HG02763 (cell line): ENCODE data around the gene SORCS2.

Experiments used
- ATAC-seq: cut with Tn5 transposase; IDR thresholded peaks from one replicate; pipeline ENCODE4 v1.9.1; 2021; ENCODE audit warnings: mild to moderate bottlenecking, moderate library complexity; ENCODE audit not compliant: unreplicated experiment

SORCS2 gene

GRCh38 chr4:7241597-7242125 lies 49.3 kb downstream of the SORCS2 start:
- no peak for ATAC-seq

DNA sequence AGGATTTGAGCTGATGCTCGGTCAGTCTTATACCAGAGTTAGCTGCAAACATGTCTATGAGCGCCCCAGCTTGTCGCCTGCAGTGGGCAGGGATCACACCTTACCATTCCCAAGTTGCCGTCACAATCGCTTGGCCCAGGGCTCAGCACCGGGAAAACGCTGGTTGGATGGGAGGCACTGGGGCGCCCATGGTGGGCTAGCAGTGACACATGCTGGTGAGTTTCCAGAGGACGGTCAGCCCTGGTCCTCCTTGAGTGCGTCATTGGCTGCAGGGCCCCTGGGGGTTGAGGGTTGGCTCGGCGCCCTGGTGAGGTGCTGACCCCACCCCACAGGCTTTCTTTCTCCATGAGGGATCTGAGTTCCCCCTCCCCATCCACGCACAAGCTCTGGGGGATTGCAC lies 50.4 kb downstream of the SORCS2 start:
- ATAC-seq = no peak

DNA sequence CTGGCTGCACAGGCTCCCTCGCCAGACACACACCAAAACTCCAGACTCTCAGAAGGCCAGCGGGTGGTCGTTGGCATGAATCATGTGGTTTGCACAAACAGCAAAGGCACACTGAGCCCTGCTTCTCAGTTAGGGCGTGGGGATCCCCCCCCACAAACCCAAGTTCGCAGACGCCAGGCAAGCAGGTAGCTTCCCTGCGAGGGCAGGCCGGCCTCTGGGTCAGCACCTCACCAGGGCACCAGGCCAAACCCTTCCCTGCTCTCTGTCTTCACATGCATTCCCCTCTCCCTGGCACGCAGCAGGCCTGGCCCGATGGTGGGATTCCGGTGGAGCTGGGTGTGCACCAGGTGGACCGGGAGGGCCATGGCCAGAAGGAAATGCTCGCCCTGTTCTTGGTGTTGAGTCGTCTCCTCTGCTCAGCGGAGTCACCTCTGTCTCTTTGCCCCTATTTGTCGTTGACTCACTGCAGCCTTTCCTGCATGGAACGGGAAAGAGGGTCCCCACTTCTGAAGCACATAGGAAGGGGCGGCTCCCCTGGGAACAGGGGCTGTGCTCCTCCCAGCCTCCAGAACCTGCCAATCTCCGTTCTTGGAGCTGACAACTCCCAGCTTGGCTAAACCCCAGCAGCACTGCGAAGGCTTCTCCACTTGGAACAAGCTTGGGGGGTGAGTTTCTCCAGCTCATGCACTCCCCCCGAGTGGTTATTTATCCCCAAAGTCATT lies 51.4 kb downstream of the SORCS2 start:
- ATAC-seq = no peak

DNA sequence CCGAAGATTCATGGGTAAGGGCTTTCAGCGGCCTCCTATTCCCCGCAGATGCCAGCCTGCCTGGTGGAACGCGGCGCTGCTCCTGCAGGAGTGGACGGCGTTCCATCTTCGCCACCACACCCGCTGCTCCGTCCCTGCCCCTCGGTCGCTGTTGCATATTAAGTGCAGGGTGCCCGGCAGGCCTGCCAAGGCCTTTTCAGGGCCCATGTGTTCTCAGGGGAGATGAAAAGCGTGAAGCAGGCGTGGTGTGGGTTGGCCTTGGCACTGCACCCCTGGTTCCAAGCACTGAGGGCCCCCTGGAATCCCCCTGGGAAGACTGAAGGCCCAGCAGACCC lies 52.0 kb downstream of the SORCS2 start:
- ATAC-seq = no peak

GRCh38 chr4:7244751-7245320 lies 52.5 kb downstream of the SORCS2 start:
- no peak for ATAC-seq

- no peak for ATAC-seq
Measured at GRCh38 chr4:7247521-7247920, 55.2 kb downstream of the SORCS2 start.

GRCh38 chr4:7247946-7248345 lies 55.6 kb downstream of the SORCS2 start:
- ATAC-seq = no peak

GRCh38 chr4:7248857-7249256 lies 56.5 kb downstream of the SORCS2 start:
- no peak for ATAC-seq

- no peak for ATAC-seq
Measured at GRCh38 chr4:7251321-7251720, 59.0 kb downstream of the SORCS2 start.

- no peak for ATAC-seq
Measured at GRCh38 chr4:7252051-7252450, 59.7 kb downstream of the SORCS2 start.

DNA sequence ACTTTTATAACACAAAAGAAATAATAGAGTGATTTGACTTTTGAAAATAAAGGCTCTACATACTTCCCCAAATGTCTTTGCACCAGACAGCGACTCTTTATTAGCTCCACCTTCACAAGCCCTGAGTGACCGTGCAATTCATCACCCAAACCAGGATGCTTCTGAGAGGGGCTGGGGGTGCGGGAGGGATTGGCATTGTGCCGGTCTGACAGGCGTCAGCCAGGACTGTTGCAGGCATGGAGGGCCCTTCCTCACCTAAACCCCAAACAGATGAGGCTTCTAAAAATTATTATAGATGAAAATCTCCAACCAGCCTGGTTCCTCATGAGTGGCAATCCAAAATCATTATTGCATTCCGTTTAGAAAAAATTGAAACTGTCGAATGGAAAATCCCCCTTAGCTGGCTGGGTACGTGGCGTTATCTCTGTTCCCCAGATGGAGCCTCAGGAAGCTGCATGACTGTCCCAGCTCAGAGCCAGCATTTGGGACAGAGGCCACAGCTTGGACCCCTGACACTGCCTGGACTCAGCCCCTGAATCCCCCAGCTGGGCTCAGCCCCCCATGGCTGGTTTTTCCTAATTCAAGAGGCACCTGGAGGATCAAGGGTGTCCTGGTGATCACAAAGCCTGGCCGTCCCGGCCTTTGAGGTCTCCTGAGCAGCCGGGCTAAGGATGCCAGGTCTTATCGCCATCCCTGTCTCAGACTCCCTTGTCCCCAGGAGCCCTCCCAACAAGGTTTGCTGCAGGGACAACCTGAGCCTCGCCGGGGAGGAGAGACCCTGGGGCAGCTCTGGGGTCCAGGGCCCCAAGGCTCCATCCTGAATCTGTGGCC lies 60.4 kb downstream of the SORCS2 start:
- no peak for ATAC-seq

DNA sequence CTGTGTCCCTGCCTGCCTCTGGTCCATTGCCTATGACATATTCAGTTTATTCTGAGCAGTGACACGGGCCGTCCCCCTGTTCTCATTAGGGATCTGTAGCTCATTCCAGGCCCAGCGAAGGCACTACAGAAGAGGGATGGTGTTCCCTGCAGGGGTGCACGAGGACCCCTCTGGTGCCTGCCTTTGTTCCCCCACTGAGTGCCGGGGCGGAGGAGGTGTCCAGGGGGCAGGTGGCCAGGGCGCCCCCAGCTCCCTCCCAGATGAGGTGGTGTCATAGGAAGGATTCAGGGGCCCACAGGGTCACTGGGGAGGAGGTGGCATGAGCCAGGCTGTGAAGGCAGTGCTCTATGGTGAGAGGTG lies 61.0 kb downstream of the SORCS2 start:
- ATAC-seq = no peak

DNA sequence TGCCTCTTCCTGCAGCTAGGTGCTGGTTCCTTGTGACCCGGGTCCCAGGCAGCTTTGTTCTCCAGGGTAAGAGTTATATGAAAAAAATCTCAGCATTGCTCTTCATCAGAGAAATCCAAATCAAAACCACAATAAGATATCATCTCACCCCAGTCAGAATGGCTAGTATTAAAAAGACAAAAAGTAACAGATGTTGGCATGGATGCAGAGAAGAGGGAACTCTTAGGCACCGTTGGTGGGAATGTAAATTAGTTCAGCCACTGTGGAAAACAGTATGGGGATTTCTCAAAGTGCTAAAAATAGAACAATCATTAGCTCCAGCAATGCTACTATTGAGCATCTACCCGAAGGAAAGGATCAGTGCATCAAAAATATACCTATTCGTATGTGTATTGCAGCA lies 61.5 kb downstream of the SORCS2 start:
- ATAC-seq = no peak

GRCh38 chr4:7254736-7255487 lies 62.6 kb downstream of the SORCS2 start:
- ATAC-seq = peak; percentile 85

DNA sequence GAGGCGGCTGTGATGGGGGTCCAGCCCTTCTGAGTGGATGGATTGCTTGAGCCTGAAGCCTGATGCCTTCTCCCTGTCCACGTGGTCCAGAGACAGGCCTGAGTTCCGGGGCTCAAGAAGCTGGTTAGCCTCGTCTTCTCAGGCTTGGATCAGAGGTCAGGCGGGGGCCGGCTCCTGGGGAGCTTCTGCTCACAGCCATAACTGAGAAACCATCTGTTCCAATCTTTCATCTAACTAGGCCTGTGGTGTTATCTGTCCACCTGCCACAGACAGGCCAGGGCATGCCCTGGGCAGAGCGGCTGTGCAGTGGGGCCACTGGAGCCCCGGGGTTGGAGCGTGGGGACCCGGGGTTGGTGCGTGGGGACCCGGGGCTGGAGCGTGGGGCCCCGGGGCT lies 63.1 kb downstream of the SORCS2 start:
- ATAC-seq = no peak

DNA sequence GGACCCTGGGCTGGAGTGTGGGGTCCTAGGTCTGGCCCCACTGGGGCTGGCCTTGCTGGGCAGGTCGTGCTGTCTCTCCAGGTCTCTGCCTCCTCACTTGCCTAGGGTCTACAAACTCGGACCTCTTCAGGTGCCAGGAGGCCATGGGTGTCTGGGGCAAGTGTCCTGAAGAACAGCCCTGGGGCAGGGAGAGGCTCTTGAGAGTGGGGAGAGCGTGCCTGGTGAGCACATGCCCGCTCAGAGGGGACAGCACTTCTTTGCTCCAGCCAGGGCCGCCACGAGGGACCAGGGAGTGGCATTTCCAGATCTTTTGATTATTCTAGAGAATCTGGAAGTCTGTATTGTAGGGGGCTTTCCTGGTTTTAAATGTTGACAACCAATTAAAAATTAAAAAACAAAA lies 63.7 kb downstream of the SORCS2 start:
- no peak for ATAC-seq

DNA sequence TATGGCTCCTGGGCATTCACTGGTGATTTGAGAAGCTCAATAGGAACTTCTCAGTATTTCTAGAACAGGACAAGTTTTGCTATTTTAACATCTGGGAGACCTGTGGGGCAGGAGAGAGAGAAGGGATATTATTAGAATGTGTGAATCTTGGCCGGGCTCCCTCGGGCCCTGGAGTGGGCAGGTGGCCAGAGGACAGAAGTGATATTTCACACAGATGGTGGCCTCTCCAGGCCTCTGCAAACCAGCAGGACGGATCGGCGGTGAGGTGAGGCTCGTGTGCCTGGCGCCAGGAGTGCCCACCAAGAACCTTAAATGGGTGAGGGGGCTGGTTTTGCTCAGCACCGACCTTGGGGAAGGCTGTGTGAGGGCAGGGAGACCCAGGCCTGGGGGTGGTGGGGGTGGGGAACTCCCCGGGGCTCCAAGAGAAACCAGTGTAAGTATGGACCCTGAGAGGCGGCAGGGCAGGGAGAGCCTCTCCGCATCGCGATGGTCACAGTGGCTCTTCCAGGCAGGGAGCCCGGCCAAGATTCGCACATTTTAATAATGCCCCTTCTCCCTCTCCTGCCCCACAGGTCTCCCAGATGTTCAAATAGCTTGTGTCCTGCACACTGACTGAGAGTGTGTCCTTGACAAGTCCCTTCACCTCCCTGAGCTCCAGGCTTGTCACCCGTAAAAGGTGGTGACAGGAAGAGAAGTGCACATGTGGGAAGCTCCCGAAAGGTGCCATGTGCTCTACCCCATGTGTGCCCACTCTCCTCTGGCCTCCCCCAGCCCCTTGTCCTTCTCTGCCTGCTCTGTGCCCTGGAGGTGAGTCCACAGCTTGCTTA lies 64.9 kb downstream of the SORCS2 start:
- ATAC-seq = no peak

- no peak for ATAC-seq
Measured at GRCh38 chr4:7259039-7259438, 66.7 kb downstream of the SORCS2 start.

GRCh38 chr4:7260569-7260968 lies 68.2 kb downstream of the SORCS2 start:
- no peak for ATAC-seq

GRCh38 chr4:7261087-7261486 lies 68.7 kb downstream of the SORCS2 start:
- ATAC-seq = no peak
